GM19025 (cell line): ENCODE data around the gene KRT1.

Source experiments
- ATAC-seq: cut with Tn5 transposase; IDR thresholded peaks from one replicate; pipeline ENCODE4 v1.9.1; 2021; ENCODE audit warnings: mild to moderate bottlenecking, low read depth, moderate library complexity; ENCODE audit not compliant: unreplicated experiment

Gene KRT1

GRCh38 chr12:52643233-52644077 lies 36.8 kb downstream of the KRT1 start:
- ATAC-seq = no peak

GRCh38 chr12:52641468-52641867 lies 38.7 kb downstream of the KRT1 start:
- no peak for ATAC-seq

- no peak for ATAC-seq
Measured at GRCh38 chr12:52637299-52637698, 42.9 kb downstream of the KRT1 start.

GRCh38 chr12:52636592-52637258 lies 43.5 kb downstream of the KRT1 start:
- ATAC-seq = no peak

- ATAC-seq = no peak
Measured at GRCh38 chr12:52636189-52636588, 44.0 kb downstream of the KRT1 start.

DNA sequence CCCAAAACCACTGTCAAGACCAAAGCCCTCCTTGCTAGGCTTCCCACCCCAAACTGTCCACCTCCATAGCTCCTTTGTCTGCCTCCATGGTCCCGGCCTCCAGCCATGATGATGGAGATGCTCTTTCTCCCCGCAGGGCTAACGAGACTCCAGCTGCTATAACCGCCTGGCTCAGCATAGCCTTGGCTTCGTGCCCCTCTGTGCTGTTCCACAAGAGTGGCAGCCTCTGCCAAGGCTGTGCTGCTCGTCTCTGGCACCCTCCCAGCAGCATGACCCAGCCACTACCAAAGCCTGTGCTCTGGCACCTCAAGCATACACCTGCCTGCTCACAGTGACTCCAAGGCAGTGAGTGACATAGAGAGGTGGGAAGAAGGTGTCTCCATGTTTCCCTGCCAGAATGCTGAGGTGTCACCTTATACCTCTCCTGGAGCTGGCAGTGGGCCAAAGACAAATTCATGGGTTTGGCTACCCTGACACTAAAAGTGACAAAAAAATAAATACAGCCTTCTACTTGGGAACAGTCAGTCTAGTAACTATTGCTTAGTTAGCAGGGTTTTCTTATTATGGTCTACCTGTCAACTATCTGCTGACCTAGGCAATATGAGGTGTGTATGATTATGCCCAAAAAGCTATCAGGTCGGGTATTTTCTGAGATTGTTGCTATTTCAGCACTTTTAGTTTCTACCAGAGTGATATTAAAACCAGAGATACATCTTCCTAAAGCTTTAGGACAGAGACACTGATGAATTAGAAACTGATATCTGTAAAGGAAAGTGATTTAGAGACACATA lies 45.7 kb downstream of the KRT1 start:
- ATAC-seq = no peak

- no peak for ATAC-seq
Measured at GRCh38 chr12:52633383-52633782, 46.8 kb downstream of the KRT1 start.

DNA sequence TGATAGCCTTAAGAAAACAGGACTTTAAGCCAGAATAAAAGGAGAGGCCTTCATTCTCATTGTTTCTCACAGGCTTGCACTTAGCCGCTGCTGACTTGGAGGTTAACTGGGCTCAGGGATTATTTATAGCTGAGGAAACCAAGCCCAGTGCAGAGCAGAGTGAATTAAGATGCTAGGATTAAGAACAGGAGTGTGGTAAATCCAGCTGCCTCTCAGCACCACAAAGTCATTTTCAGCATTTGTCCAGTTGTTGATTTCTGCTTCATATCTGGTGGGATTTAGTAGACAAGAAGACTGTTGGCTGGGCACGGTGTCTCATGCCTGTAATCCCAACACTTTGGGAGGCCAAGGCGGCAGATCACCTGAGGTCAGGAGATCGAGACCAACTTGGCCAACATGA lies 47.6 kb downstream of the KRT1 start:
- no peak for ATAC-seq

DNA sequence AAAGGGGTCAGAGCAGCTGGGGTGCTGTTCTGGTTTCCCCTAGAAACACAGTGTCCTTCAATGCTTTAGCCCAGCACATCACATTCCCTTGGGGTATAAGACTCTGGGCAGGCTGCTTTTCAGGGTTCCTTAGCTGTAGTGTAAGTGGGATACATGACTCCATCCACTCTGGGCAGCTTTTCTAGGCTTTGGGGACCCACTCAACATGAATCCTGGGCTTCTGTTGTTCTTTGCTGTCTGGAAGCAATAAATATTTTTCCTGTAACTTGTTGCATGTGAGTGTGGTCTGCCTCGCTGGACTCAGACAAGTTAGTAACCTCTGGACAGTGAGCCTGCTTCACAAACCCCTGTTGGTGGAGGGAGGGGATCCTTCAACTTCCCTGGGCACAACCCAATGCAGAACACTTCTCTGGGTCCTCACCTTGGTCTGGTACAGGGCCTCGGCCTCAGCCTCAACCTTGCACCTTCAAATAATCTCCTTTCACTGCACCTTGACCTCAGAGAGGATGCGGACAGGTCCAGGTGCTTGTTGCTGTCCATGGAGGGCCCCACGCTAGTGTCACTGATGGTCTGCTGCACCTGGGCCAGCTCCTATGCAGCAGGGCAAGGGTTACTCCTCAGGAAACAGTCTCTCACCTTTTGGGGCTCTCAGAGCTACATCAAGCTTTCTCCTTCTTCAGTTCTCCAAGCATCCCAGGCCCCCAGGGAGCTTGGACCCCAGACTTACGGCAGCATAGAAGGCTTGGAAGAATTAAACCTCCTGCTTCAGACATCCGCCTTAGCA lies 48.3 kb downstream of the KRT1 start:
- ATAC-seq = no peak

GRCh38 chr12:52631264-52631663 lies 48.9 kb downstream of the KRT1 start:
- no peak for ATAC-seq

DNA sequence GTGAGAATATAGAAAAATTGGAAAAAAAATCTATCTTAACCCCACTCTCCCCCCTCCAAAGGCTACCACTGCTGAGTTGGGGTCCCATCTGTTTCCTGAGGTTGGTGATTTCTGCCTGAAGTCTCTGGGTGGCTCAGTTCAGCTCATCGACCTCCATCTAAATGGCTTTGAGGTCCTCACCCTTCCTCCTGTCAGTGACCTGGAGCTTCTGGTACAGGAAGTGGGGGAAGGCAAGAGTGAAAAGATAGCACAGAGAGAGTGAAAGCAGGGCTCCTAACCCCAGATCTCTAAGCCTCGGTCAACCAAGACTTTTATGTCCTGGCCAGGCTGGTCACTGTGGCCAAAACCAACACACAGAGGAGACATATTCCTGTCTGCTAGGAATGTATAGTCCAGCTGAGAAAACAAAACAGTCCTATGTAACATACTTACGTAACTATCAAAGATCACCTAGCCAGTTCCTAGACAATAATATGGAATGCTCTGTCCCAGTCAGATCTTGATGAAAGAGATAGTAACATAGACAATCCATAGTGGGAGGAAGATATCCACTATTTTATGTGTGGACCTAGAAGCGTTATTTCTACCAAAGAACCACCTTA lies 49.5 kb downstream of the KRT1 start:
- no peak for ATAC-seq

- no peak for ATAC-seq
Measured at GRCh38 chr12:52630008-52630500, 50.2 kb downstream of the KRT1 start.

DNA sequence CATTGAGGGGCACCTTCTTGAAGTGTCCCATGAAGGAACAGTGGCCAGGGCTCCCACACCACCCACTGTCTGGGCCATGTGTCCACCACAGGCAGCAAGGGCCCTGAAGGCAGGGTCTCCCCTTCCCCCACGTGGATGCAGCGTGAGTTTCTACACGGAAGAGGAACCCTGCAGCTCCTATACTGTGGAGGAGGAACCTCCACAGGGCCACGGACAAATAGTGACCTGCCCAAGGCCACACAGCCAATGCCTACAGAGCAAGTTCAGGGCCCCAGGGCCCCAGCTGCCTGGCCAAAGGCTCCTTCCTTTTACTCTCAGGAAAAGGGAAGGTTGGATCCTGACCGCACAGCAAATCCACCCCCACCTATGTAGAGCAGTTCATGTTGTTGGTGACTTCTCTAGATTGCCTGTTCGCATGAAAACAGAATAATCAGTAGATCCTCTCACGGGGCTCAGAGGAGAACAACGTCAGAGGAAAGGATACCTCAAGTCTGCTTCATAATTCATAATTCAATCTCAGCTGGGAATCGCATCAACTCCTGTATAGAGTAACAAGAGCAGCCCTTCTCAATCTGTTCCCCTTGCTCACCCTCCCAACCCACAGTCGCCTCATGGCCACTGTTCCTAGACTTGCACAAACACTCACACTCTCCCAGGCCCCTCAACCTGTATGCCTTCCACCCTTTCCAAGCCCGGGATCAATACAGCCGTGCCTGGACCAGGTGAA lies 50.8 kb downstream of the KRT1 start:
- no peak for ATAC-seq

DNA sequence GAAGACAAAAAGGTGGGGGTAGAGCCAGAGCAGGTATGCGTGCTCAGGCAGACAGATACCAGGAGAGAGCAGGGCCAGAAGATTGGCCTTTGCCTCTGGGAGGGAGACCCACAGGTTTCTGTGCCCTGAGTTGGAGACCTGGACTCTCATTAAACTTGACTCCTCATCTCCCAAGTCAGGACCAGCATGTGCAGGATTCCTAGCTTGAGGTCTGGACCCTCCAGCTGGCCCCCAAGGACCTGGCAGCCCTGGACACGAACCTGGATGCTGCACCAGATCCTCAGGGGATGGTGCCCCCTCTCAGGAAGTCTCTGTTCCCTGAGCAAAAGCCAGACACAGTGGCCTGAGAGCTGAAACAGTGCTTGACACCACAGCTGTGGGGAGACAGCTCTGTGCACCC lies 51.4 kb downstream of the KRT1 start:
- no peak for ATAC-seq

GRCh38 chr12:52628111-52628507 lies 52.1 kb downstream of the KRT1 start:
- ATAC-seq = no peak

DNA sequence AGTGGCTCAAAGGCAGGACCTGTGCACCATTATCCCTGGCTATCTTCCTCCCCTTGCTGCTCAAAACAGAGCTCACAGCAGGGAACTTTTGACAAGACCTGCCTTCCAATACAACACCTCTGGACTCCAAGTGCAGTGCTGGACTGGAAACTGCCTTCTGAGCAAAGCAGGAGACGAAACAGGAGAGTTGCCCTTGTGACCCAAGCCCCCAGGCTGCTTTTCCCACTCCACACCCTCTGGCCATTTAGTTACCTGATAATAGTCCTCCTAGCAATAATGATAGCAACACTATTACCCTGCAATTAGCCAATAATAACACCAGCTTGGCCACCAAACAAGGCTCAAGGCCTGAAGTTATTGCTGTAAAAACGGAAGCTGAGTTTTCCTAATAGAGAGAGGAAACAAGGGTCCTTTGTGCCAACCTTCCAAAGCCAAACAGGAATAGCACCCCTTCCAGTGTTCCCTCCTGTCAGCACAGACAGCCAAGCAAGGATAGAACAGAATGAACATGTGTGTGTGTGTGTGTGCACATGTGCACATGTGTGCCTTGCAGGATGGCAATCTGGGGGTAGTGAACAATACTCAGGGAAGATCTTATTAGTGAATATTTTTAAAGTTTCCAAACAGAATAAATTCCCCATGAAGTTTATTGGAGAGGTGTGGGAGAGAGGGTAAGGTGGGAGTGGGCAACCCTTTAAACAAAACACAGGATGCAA lies 52.7 kb downstream of the KRT1 start:
- ATAC-seq = no peak
